IPS-15b (cell line): ENCODE data around the gene TLR9.

ENCODE experiments used
- H3K27me3 ChIP-seq: one replicate; pipeline ENCODE4 v1.6.1; 2013; ENCODE audit warnings: low read length; ENCODE audit not compliant: control insufficient read depth, insufficient read depth
- H3K36me3 ChIP-seq: one replicate; pipeline ENCODE4 v1.6.1; 2013; ENCODE audit warnings: low read length; ENCODE audit not compliant: control insufficient read depth, insufficient read depth
- H3K4me1 ChIP-seq: one replicate; pipeline ENCODE4 v1.6.1; 2013; ENCODE audit warnings: mild to moderate bottlenecking, low read length; ENCODE audit not compliant: control insufficient read depth, insufficient read depth
- H3K4me3 ChIP-seq: one replicate; pipeline ENCODE4 v1.5.1; 2013; ENCODE audit warnings: low read depth, low read length
- H3K9ac ChIP-seq: one replicate; pipeline ENCODE4 v1.6.1; 2013; ENCODE audit warnings: low read depth, mild to moderate bottlenecking, low read length
- H3K9me3 ChIP-seq: one replicate; pipeline ENCODE4 v1.6.1; 2013; ENCODE audit warnings: mild to moderate bottlenecking, low read length; ENCODE audit not compliant: control insufficient read depth, insufficient read depth

Gene TLR9

GRCh38 chr3:52204337-52205073 is 20.9 kb downstream of the TLR9 start:
- Histone ChIP-seq H3K36me3 (peaks cover 54% of the 10 kb centered on the region), H3K9ac (no peak overlapping the region), H3K9me3 (no peaks in the 10 kb centered on the region), H3K4me1 (no peaks in the 10 kb centered on the region), H3K4me3 (no peak overlapping the region), H3K27me3 (no peaks in the 10 kb centered on the region)

- Histone ChIP-seq H3K4me1 (peaks cover 1% of the 10 kb centered on the region), H3K36me3 (peaks cover 48% of the 10 kb centered on the region), H3K27me3 (no peaks in the 10 kb centered on the region), H3K9me3 (no peaks in the 10 kb centered on the region), H3K4me3 (no peak overlapping the region), H3K9ac (no peak overlapping the region)
Observed at GRCh38 chr3:52203701-52204100, 21.7 kb downstream of the TLR9 start.

- Histone ChIP-seq H3K9ac (no peak overlapping the region), H3K9me3 (no peaks in the 10 kb centered on the region), H3K36me3 (peaks cover 39% of the 10 kb centered on the region), H3K4me1 (peaks cover 3% of the 10 kb centered on the region), H3K4me3 (no peak overlapping the region), H3K27me3 (no peaks in the 10 kb centered on the region)
Observed at GRCh38 chr3:52202384-52203077, 22.9 kb downstream of the TLR9 start.

GRCh38 chr3:52200981-52201679 is 24.3 kb downstream of the TLR9 start:
- H3K36me3 ChIP-seq: peaks cover 31% of the 10 kb centered on the region

GRCh38 chr3:52198643-52199608 is 26.5 kb downstream of the TLR9 start:
- Histone ChIP-seq H3K9ac (peak overlapping the region; percentile 61), H3K36me3 (peaks cover 13% of the 10 kb centered on the region), H3K4me3 (peak overlapping the region; percentile 83), H3K4me1 (peaks cover 6% of the 10 kb centered on the region), H3K9me3 (no peaks in the 10 kb centered on the region), H3K27me3 (peaks cover 5% of the 10 kb centered on the region)

More at GRCh38 chr3:52200981-52201679, 24.3 kb downstream of the TLR9 start:
- Histone ChIP-seq H3K9ac (no peak overlapping the region), H3K27me3 (peaks cover 5% of the 10 kb centered on the region), H3K9me3 (no peaks in the 10 kb centered on the region), H3K4me3 (no peak overlapping the region), H3K4me1 (peaks cover 6% of the 10 kb centered on the region)

- H3K4me3 ChIP-seq: peak within 1 kb of the TSS; percentile 83
- H3K9ac ChIP-seq: peak within 1 kb of the TSS; percentile 70
- peaks cover 12% of the 10 kb centered on the region for H3K36me3 ChIP-seq
- H3K9me3 ChIP-seq: no peaks in the 10 kb centered on the region
- peaks cover 6% of the 10 kb centered on the region for H3K4me1 ChIP-seq
- peaks cover 5% of the 10 kb centered on the region for H3K27me3 ChIP-seq
Observed at GRCh38 chr3:52197842-52198625, 27.4 kb downstream of the TLR9 start, which contains the start of gene ALAS1. Gene ALAS1 (plus strand): TSS chr3:52198160. CDS start chr3:52199242, 1,082 bp downstream.

GRCh38 chr3:52197499-52197841 is 28.0 kb downstream of the TLR9 start:
- peaks cover 6% of the 10 kb centered on the region for H3K4me1 ChIP-seq
- peaks cover 5% of the 10 kb centered on the region for H3K27me3 ChIP-seq
- peak overlapping the region; percentile 83 for H3K4me3 ChIP-seq
- H3K9me3 ChIP-seq: no peaks in the 10 kb centered on the region
- H3K36me3 ChIP-seq: peaks cover 9% of the 10 kb centered on the region
- peak overlapping the region; percentile 70 for H3K9ac ChIP-seq

GRCh38 chr3:52196977-52197376 is 28.5 kb downstream of the TLR9 start:
- Histone ChIP-seq H3K9me3 (no peaks in the 10 kb centered on the region), H3K27me3 (peaks cover 5% of the 10 kb centered on the region), H3K9ac (no peak overlapping the region), H3K36me3 (peaks cover 7% of the 10 kb centered on the region), H3K4me3 (no peak overlapping the region), H3K4me1 (peaks cover 6% of the 10 kb centered on the region)

- Histone ChIP-seq H3K9ac (no peak overlapping the region), H3K4me3 (no peak overlapping the region), H3K9me3 (no peaks in the 10 kb centered on the region), H3K27me3 (peaks cover 5% of the 10 kb centered on the region), H3K36me3 (no peaks in the 10 kb centered on the region), H3K4me1 (peaks cover 6% of the 10 kb centered on the region)
Observed at GRCh38 chr3:52195823-52196331, 29.6 kb downstream of the TLR9 start.

GRCh38 chr3:52195291-52195597 is 30.2 kb downstream of the TLR9 start:
- Histone ChIP-seq H3K27me3 (peaks cover 5% of the 10 kb centered on the region), H3K9me3 (no peaks in the 10 kb centered on the region), H3K36me3 (no peaks in the 10 kb centered on the region), H3K4me3 (no peak overlapping the region), H3K9ac (no peak overlapping the region), H3K4me1 (peaks cover 6% of the 10 kb centered on the region)
